AG04450 (cell line): ENCODE data around the gene POLR1A. TPM values are rescaled to one million over a fixed set of nuclear protein-coding genes. Genes with fewer than 3 reads are reported as not detected.

Experiments used
- CTCF ChIA-PET: fragments of 300-600, 350-600 bp; formaldehyde crosslinking; extraction: SDS; loops from one replicate; lab custom pipeline; 2022; ENCODE audit warnings: antibody characterized with exemption, inconsistent platforms; lab: Charles Lee
- POLR2A ChIA-PET: fragments of 350-600 bp; formaldehyde crosslinking; extraction: SDS; loops from one replicate; lab custom pipeline; 2021; ENCODE audit warnings: antibody characterized with exemption, inconsistent platforms; lab: Yijun Ruan, JAX
- DNase-seq: peaks from one replicate; pipeline ENCODE4 v3.0.0-alpha.2; 2011; ENCODE audit warnings: low read depth, low spot score
- H3K27ac ChIP-seq: one replicate; pipeline ENCODE4 v1.5.1; 2012; ENCODE audit warnings: low read depth, low read length, control low read depth
- H3K27me3 ChIP-seq: one replicate; pipeline ENCODE4 v1.6.0; 2012; ENCODE audit warnings: low read length; ENCODE audit not compliant: control insufficient read depth, insufficient read depth
- H3K4me3 ChIP-seq: 2 replicates; pipeline ENCODE4 v1.5.1; 2011; ENCODE audit warnings: mild to moderate bottlenecking, low read depth, low read length, control low read depth
- H3K9me3 ChIP-seq: 2 replicates; pipeline ENCODE4 v1.5.1; 2012; ENCODE audit warnings: low read length; ENCODE audit not compliant: control insufficient read depth, insufficient read depth
- polyA plus RNA-seq: library from polyadenylated mRNA; depleted of rRNA; stranded (reverse); fragments of >200 nt; gene quantifications from 2 replicates; pipeline ENCODE4 v1.2.3, GENCODE V29; 2011
- TF ChIP-seq, protein P1 (sequence below): IDR thresholded peaks from 2 replicates; pipeline ENCODE4 v1.5.1; 2011; ENCODE audit warnings: low read depth, low read length, control low read depth, inconsistent platforms

Gene POLR1A
- polyA plus RNA-seq, 1 experiment = 11.1 TPM

- no peak overlapping the region for H3K4me3 ChIP-seq
- TF ChIP-seq, protein P1, sequence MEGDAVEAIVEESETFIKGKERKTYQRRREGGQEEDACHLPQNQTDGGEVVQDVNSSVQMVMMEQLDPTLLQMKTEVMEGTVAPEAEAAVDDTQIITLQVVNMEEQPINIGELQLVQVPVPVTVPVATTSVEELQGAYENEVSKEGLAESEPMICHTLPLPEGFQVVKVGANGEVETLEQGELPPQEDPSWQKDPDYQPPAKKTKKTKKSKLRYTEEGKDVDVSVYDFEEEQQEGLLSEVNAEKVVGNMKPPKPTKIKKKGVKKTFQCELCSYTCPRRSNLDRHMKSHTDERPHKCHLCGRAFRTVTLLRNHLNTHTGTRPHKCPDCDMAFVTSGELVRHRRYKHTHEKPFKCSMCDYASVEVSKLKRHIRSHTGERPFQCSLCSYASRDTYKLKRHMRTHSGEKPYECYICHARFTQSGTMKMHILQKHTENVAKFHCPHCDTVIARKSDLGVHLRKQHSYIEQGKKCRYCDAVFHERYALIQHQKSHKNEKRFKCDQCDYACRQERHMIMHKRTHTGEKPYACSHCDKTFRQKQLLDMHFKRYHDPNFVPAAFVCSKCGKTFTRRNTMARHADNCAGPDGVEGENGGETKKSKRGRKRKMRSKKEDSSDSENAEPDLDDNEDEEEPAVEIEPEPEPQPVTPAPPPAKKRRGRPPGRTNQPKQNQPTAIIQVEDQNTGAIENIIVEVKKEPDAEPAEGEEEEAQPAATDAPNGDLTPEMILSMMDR = no peak
- DNase-seq = no peak
- CTCF ChIA-PET = interaction anchor here (1.1 kb wide), 2 partner anchors 83 to 169 kb away, joined by 4 to 5 read pairs; no protein-coding TSS in a partner anchor
- H3K9me3 ChIP-seq = peaks cover 5% of the 10 kb centered on the region
- H3K27ac ChIP-seq = peak overlapping the region; percentile 11
- POLR2A ChIA-PET = interaction anchor here (0.7 kb wide), 1 partner anchor 110 kb away, joined by 4 read pairs; no protein-coding TSS in a partner anchor
- no peaks in the 10 kb centered on the region for H3K27me3 ChIP-seq
Observed at GRCh38 chr2:85996591-85996990, 109.1 kb downstream of the POLR1A start.

DNA sequence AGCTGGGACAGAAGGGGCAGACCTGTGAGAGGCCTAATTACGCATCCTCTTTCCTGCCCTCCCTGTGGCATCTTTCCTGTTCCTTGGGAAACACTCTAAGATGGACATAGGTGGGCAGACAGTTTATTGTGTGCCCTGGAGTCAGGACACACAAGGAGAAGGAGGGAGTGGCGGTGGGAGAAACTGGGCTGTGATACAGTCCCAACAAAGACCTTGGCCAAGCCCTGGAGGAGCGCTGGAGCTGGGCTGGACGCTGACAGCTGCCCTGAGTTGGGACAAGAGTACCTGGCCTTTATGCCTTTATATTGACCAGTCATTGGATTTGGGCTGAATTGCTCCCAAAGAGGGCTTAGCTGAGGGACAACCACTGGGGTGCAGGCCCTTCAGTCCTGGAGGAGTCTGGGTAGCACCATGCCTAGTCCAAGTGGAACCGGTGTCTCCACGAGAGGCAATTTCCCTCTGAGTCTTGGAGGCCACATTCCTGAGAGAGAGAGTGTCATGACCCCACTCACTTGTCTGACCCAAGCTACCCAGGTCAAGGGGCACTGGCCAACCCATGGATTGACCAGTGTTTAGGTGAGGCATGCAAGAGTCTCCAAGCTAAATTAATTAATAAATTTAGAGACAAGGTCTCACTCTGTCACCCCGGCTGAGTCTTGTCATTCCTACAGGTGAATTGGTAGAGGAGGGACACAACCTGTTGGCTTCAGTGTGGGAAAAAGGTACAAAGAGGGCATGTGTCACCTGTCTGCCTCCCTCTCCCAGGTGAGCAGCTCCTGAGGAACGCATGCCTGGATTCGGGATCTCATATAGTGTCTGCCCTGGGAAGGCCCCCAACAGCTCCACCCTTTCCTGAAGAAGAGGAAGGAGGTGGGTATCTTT lies 109.8 kb downstream of the POLR1A start:
- no peak for DNase-seq
- Histone ChIP-seq H3K9me3 (peaks cover 5% of the 10 kb centered on the region), H3K27me3 (no peaks in the 10 kb centered on the region), H3K4me3 (no peak overlapping the region), H3K27ac (no peak overlapping the region)
- ChIA-PET CTCF (interaction anchor here (1.1 kb wide), 2 partner anchors 84 to 169 kb away, joined by 4 to 5 read pairs; no protein-coding TSS in a partner anchor), POLR2A (no interaction called here)
- TF ChIP-seq, protein P1 = no peak

DNA sequence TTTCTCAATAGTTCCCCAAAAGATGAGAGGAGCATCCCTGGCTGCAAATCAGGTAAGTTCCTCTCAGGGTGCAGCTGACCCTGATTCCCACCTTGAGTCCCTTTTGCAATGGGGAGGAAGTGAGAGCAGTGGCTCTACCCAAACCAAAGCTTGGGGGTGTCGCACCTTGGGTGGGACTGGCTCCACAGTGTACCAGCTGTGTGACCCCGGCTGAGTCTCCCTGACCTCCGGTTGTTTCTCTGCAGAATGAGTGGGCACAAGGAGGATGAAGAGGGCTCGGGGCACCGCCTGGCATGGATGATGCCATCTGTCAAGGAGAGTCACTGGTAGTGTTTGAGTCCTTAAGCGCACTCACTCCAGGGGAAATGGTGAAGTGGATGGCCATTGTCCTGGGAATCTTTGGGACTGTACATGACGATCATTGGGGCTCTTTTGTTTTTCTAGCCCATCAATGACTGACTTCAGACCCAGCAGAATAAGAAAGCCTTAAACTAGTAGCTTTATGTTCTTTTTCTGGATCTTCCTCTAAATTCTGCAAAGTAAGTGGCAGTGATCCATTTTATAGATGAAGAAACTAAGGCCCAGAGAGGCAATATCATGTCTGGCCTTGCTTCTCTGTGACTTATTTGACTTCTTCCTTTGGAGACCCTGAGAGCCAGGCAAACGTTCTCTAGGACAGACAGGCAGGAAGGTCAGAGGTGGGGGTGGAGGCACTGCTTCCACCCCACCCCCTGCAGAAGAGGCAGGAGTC lies 110.6 kb downstream of the POLR1A start:
- no peak for DNase-seq
- CTCF ChIA-PET = interaction anchor here (1.0 kb wide), 1 partner anchor 106 kb away, joined by 10 read pairs; no protein-coding TSS in a partner anchor
- Histone ChIP-seq H3K4me3 (no peak overlapping the region), H3K27ac (no peak overlapping the region), H3K9me3 (peaks cover 3% of the 10 kb centered on the region), H3K27me3 (no peaks in the 10 kb centered on the region)
- TF ChIP-seq, protein P1 = no peak
- POLR2A ChIA-PET = no interaction called here

- POLR2A ChIA-PET = no interaction called here
- TF ChIP-seq, protein P1 = no peak
- Histone ChIP-seq H3K4me3 (no peak overlapping the region), H3K9me3 (no peaks in the 10 kb centered on the region), H3K27ac (no peak overlapping the region), H3K27me3 (no peaks in the 10 kb centered on the region)
- no peak for DNase-seq
- CTCF ChIA-PET = interaction anchor here (1.0 kb wide), 1 partner anchor 105 kb away, joined by 10 read pairs; no protein-coding TSS in a partner anchor
Observed at GRCh38 chr2:85994421-85994777, 111.3 kb downstream of the POLR1A start.
